ENCODE measurements around the gene DRD2. TPM values are rescaled to one million over a fixed set of nuclear protein-coding genes. Genes with fewer than 3 reads are reported as not detected.

DRD2 gene
- total RNA-seq, 1 experiment from 2014 or later: 2.7 TPM

DNA sequence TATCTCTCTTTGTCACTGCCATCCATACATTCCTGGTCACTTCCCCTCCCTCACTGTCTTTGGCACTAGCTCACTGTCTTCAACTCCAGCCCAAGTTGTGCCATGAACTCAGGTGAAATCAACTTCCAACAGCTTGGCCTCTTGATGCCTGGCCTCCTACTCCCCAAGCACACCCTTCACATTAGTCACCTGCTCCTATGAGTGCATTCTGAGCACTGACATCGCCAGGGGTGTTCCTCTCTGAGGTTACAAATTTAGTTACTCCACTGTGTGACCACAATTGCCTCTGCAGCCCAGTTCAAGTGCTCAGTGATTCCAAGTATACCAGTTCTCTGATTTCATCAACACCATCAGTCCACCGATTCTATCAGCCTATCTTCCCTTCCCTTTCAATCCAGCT lies 10.8 kb downstream of the DRD2 start:
- Histone ChIP-seq H3K36me3 (no peaks in the 10 kb centered on the region), H3K9me3 (no peaks in the 10 kb centered on the region), H3K4me3 (no peak overlapping the region), H3K27me3 (peaks cover 2% of the 10 kb centered on the region; the same call in 1 of the 2 replicates)
- no peak for DNase-seq

DNA sequence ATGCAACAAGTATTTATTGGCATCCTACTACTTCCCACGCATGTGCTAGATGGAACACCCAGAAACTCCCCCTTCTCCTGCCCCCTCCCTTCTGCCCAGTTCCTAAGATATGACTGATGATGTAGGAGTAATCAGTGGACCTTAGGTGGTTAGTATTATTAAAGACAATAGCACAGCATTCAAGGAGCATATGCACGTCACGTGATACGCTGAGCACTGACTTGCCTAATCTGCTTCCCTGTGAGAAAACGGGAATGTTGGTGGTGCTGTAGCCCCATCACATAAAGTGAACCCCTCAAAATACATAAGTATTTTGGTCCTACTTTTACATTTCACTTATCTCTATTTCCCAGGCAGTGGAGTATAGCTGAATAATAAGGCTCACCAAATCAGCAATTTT lies 12.4 kb downstream of the DRD2 start:
- peaks cover 2% of the 10 kb centered on the region; the same call in 1 of the 2 replicates for H3K27me3 ChIP-seq
- DNase-seq: no peak
- no peaks in the 10 kb centered on the region for H3K36me3 ChIP-seq
- no peak overlapping the region for H3K4me3 ChIP-seq
- no peaks in the 10 kb centered on the region for H3K9me3 ChIP-seq

DNA sequence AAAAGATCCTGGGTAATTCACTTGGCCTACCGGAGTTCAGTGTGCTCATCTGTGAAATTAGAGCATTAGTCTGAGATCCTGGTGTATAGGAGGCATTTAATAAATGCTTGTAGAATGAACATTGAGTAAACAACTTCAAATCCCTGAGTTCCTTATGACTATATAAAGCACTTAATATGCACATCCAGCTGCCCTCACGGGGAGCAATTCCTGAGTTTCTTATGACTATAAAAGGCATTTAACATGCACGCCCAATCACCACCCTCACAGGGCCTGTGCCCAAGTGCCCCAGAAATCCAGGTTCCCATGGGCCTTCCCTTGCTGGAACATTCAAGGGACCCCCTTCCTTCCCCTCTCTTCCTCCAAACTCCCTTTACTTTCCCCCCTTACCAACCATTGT lies 13.6 kb downstream of the DRD2 start:
- Histone ChIP-seq H3K4me3 (no peak overlapping the region), H3K36me3 (no peaks in the 10 kb centered on the region), H3K9me3 (no peaks in the 10 kb centered on the region), H3K27me3 (peaks cover 2% of the 10 kb centered on the region; the same call in 1 of the 2 replicates)
- DNase-seq: no peak

DNA sequence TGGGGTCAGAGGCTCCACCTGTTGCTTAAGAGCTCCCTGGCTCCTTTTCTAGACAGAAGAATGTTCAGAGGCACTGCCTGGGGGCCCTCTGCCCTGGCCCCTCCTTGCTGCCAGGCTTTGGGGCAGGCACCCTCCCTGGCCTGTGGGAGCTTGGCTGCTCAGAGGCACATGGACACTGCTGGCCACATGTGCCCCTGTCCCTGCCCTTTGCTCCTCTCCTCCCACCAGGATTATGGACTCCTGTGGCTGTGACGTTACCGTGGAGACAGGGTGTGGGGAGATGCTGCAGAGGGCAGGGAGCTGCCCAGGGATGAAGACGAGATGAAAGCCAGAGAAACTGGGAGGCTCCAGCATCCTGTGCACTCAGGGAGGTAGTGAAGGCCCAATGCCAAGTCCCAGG lies 14.7 kb downstream of the DRD2 start:
- Histone ChIP-seq H3K4me3 (no peak overlapping the region), H3K9me3 (no peaks in the 10 kb centered on the region), H3K36me3 (no peaks in the 10 kb centered on the region), H3K27me3 (no peaks in the 10 kb centered on the region; the same call in 1 of the 2 replicates)
- DNase-seq: no peak

DNA sequence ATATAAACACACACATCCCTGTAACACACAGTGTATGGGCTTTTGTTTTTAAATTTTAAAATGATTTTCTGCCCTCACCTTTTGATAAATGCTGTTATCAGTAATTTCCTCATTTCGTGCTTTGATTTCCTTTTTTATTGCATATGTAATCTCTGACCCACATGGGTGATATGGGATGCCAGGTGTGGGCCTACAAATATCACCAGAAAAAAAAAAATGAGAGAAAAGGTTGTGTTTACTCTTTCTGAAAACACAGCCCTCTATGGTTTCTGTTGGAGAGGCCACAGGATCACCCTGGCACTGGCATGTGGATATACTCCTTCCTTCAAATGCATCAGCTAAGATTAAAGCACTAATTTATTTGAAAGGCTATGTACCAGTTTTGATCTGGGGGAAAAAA lies 17.0 kb downstream of the DRD2 start:
- Histone ChIP-seq H3K4me3 (no peak overlapping the region), H3K27me3 (no peaks in the 10 kb centered on the region; the same call in 1 of the 2 replicates), H3K36me3 (no peaks in the 10 kb centered on the region), H3K9me3 (no peaks in the 10 kb centered on the region)
- no peak for DNase-seq

DNA sequence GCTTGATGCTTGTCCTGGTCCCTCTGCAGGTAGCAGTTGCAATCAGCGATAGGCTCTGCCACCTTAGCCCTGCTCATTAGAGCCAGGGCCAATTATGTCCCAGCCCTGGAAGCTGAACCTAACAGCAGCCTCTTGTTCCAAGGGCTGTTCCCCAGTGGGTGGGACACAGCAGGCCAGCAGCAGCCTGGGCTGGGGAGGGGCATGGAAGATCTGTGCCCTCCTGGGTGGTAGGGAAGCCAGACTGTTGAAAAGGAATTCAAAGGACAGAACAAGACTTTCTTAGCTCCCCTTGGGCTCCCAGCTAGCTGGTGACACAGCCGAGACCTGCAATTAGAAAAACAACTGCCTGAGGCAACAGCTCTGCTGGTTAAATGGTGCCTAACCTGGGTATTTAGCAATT lies 17.4 kb downstream of the DRD2 start:
- Histone ChIP-seq H3K27me3 (no peaks in the 10 kb centered on the region), H3K4me3 (no peak overlapping the region), H3K9me3 (no peaks in the 10 kb centered on the region), H3K36me3 (no peaks in the 10 kb centered on the region)
- DNase-seq: no peak

DNA sequence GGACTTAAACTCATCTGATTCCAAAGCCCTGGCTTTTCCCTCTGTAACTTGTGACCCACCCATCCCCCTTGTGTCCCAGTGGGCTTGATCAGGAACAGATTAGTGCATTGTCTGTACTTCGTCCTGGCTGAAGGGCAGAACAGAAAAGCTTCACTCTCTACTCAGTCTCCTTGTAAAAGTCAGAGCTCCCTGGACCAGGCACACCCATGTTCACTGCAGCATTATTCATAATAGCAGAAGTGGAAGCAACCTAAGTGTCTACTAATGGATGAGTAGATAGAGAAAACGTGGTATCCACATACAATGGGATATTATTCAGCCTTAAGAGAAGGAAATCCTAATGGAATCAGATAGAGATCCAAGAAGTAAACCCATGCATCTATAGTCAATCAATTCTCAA lies 20.7 kb downstream of the DRD2 start:
- Histone ChIP-seq H3K9me3 (no peaks in the 10 kb centered on the region), H3K36me3 (no peaks in the 10 kb centered on the region), H3K27me3 (no peaks in the 10 kb centered on the region), H3K4me3 (no peak overlapping the region)
- no peak for DNase-seq

DNA sequence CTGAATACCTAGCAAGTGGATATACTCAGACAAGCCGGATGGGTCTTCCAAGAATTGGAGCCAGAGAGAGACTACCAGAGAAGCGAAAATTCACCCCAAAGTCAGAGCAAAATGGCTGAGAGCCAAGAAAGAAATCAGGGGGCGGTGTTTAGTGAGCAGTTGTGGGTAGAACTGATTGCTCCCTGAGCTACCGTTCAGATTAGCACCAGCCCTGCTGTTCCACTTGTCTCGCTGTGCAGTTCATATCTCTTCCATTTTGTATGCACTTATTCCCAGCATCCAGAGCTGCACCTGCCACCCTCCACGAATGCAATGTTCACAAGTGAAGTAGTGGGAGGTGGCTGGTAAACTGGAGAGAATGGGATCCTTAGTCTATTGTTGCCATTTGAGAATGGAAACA lies 25.5 kb downstream of the DRD2 start:
- H3K36me3 ChIP-seq: no peaks in the 10 kb centered on the region
- DNase-seq: no peak
- no peaks in the 10 kb centered on the region for H3K9me3 ChIP-seq
- no peak overlapping the region for H3K4me3 ChIP-seq
- H3K27me3 ChIP-seq: no peaks in the 10 kb centered on the region

DNA sequence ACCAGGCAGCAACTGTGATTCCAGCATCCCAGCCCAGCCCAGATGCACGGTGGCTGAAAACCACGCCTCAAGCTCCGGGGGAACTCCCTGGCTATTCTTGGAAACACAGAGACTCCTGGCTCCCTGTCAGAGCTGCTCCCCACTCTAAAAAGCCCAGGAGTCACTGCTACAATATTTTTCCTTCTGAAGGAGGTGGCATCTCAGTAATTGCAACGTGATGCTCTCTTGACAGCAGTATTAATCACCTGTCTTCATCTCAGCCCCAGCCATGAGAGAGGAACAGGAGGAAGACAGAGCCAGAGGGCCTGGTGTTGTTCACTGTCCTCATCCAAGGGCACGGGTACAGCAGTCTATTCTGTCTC lies 26.9 kb downstream of the DRD2 start:
- Histone ChIP-seq H3K27me3 (peaks cover 4% of the 10 kb centered on the region; the same call in 1 of the 2 replicates), H3K36me3 (no peaks in the 10 kb centered on the region), H3K4me3 (no peak overlapping the region), H3K9me3 (no peaks in the 10 kb centered on the region)
- no peak for DNase-seq

DNA sequence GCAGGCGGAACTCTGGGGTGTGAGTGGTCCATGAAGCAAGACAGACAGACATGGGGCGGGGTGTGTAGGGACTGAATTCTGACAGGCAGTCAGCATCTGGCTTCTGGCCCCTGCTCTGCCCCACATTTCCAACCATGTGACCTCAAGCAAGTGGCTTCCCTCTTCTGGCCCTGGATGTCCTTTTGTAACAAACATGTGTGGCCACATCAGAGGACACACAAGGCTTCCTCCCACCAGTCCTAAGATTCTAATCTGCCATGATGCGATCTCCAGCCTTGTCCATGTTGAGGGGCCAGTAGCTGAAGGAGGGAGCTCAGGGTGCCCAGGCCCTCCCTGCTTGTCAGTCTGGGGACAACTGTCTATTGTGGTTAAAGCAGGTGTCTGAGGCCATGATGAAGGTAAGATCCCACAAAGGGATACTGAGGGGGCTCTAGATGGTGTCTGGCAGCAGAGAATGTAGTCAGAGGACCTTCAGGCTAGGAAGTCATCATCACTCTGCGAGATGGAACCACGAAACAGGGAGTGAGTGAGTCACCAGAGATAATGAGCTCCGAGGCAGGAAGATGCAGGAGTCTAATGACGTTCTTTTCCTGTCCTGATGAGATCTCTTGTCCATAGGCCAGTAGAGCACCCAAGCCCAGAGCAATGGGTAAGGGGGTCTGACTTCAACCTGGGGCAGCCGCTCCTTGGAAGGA lies 27.4 kb downstream of the DRD2 start:
- no peak overlapping the region for H3K4me3 ChIP-seq
- DNase-seq: peak; percentile 14
- no peaks in the 10 kb centered on the region for H3K36me3 ChIP-seq
- H3K9me3 ChIP-seq: no peaks in the 10 kb centered on the region
- peaks cover 5% of the 10 kb centered on the region; the same call in 1 of the 2 replicates for H3K27me3 ChIP-seq

DNA sequence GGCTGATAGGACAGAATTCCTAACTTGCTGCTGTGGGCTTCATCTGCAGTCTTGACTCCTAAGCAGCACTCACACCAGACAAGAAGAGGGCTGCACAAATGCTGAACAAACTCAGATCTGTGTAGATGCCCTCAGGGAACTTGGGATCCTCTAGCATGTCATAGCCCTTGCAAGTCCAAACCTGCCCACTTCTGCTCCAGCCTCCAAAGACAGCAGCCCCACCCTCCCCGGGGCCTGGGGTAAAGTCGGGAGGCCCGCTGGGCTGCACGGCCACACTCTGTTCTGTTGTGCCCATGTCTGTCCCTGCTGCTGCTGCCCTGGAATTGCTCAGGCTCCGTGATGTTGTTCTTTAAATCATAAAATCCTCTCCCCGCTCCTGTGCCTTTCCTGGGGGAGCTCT lies 28.3 kb downstream of the DRD2 start:
- Histone ChIP-seq H3K4me3 (no peak overlapping the region), H3K36me3 (no peaks in the 10 kb centered on the region), H3K9me3 (no peaks in the 10 kb centered on the region), H3K27me3 (peaks cover 5% of the 10 kb centered on the region; the same call in 1 of the 2 replicates)
- DNase-seq: no peak

DNA sequence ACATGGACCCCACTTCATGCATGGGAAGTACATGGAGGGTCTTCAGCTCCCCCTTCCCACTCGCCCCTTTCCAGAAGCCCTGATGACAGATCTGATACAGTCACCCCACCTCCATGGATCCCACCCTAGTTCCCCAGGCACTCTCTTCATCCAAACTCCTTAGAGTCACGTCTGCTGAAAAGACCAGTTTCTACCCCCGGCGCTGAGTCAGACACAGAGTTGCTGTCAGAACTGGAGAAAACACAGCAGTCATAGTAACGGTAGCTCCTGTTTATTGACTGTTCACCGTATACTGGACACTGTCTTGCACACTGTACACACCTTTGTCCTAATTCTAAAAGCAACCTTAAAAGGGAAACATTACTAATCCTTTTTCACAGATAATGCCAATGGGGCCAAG lies 29.1 kb downstream of the DRD2 start:
- no peak for DNase-seq
- Histone ChIP-seq H3K36me3 (no peaks in the 10 kb centered on the region), H3K27me3 (peaks cover 5% of the 10 kb centered on the region; the same call in 1 of the 2 replicates), H3K4me3 (no peak overlapping the region), H3K9me3 (no peaks in the 10 kb centered on the region)

DNA sequence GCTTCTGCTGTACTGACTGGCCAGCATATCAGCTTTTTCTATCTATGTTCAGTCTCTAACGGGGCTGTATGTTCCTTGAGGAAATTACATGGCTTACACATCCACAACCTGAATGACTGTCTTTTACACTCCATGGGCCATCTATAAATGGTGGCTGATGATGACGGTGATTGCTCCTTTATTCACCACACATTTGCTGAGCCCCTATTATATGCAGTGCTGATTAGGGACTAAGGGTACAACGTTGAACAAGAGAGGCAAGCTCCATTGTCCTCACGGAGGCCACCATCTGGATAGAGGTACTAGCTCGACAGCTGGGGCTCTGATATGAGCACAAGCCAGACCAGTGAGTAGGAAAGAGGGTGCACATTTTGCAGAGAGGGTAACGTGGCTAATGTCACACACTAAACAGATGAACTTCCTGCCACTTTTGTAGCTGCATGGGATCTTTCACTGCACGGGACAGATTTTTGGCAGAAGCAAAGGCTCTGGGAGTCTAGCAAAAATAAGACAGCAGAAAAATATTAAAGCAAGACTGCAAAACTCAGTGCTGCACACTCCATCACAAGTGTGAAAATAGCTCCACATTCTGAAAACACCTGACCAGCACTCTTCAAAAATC lies 30.6 kb downstream of the DRD2 start:
- Histone ChIP-seq H3K27me3 (peaks cover 5% of the 10 kb centered on the region; the same call in 1 of the 2 replicates), H3K9me3 (no peaks in the 10 kb centered on the region), H3K4me3 (no peak overlapping the region), H3K36me3 (no peaks in the 10 kb centered on the region)
- DNase-seq: no peak

DNA sequence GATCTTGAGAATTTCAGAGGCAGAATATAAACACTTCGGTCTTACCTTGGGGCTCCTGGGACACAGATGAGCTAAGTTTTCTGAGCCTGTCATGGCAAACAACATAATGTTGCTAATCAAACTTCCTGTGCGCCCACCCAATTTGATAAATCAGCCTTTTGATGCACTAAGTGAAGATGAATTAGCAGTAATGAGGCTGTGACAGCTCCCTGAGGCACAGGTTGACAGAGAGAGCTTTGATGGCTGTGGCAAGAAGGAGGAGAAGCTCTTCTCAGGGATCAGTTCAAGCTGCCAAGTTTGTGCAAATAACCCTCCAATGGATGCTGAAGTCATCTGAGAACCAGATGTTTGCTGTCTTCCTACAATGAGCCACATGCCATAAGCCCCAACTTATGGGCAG lies 34.4 kb downstream of the DRD2 start:
- H3K9me3 ChIP-seq: no peaks in the 10 kb centered on the region
- H3K27me3 ChIP-seq: peaks cover 5% of the 10 kb centered on the region; the same call in 1 of the 2 replicates
- DNase-seq: no peak
- H3K4me3 ChIP-seq: no peak overlapping the region
- no peaks in the 10 kb centered on the region for H3K36me3 ChIP-seq

DNA sequence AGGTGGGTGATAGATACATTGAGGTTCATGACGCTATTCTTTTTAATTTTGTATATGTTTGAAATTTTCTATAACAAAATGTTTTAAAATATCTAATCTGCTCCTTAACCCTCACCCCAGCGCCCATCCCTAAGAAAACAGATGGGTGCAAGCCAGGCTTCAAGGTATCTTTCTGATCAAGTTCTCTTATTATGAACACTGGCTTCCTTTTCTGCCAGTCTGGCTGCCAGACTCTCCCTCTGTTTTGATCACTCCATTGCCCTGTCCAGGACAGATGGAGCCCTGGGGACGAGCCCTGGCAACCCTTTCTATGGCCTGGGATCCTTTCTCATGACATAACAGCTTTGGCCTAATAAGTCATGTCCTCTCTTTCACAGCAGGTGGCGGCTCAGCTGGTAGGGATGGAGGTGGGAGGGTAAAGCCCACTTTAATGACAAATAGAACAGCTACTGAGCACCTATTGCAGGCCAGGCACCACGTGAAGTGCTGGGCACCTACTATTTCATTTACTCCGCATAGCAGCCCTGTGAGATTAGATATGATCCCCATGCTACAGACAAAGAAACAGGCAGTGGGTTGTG lies 38.4 kb downstream of the DRD2 start:
- Histone ChIP-seq H3K4me3 (no peak overlapping the region), H3K9me3 (no peaks in the 10 kb centered on the region), H3K27me3 (no peaks in the 10 kb centered on the region), H3K36me3 (no peaks in the 10 kb centered on the region)
- DNase-seq: no peak

DNA sequence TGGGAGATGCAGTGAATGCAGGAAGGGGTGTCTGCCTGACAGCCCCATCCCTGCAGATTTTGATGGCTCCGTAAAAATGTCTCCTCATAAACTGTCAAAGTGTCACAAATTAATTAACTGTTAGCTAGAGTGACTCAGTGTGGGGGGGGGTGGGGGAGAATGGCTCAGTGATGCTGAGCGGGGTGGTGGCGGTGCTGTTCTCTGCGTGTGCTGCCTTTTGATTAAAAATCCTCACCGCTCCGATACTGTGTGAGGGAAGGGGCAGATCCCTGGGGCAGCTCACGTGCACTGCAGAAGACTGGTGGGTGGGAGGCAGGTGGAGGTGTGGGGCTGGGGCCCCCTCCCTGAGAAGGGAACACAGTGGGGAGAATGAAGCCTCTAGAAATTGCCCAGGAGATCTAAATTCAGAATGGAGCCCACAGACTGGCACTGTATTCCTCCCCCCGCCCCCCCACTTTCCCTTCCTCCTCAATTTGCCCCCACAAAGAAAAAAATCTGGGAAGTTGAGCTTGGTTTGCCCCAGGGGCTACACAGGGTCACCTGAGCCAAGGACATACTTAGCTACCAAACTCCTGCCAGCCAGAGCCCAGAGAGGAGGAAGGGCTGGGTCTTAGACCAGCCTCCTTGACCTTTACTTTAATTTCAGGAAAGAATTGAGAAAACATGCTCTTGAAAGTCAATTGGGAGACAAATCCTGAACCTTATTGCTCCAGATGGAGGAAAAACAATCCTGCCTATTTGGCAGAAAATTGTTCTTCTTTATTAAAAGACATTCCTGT lies 39.8 kb downstream of the DRD2 start:
- Histone ChIP-seq H3K9me3 (no peaks in the 10 kb centered on the region), H3K36me3 (no peaks in the 10 kb centered on the region)
- no peak for DNase-seq

DNA sequence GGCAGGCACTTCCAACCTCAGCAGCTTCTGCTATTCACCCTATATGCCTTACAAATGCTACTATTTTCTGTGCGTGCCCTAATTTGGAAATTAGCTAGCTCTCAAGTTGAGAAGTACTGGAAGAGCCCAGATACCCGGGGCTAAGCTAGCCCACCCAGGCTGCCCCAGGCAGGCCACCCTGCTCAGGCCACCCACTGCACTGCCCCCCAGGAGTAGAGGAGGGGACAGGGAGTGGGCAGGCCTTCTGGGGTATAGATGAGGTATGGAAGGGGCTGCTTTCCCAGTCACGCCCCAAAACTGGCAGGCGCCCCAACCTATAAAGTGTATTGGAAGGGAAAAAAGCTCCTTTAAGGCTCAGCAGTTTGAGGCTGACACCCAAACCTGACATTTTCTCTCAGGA lies 43.5 kb downstream of the DRD2 start:
- DNase-seq: no peak
- Histone ChIP-seq H3K4me3 (no peak overlapping the region), H3K9me3 (no peaks in the 10 kb centered on the region), H3K27me3 (no peaks in the 10 kb centered on the region), H3K36me3 (no peaks in the 10 kb centered on the region)

More for the DNA sequence above, 39.8 kb downstream of the DRD2 start:
- Histone ChIP-seq H3K27me3 (no peaks in the 10 kb centered on the region), H3K4me3 (no peak overlapping the region)
